ENCODE results near the gene SLC26A4.

DNA sequence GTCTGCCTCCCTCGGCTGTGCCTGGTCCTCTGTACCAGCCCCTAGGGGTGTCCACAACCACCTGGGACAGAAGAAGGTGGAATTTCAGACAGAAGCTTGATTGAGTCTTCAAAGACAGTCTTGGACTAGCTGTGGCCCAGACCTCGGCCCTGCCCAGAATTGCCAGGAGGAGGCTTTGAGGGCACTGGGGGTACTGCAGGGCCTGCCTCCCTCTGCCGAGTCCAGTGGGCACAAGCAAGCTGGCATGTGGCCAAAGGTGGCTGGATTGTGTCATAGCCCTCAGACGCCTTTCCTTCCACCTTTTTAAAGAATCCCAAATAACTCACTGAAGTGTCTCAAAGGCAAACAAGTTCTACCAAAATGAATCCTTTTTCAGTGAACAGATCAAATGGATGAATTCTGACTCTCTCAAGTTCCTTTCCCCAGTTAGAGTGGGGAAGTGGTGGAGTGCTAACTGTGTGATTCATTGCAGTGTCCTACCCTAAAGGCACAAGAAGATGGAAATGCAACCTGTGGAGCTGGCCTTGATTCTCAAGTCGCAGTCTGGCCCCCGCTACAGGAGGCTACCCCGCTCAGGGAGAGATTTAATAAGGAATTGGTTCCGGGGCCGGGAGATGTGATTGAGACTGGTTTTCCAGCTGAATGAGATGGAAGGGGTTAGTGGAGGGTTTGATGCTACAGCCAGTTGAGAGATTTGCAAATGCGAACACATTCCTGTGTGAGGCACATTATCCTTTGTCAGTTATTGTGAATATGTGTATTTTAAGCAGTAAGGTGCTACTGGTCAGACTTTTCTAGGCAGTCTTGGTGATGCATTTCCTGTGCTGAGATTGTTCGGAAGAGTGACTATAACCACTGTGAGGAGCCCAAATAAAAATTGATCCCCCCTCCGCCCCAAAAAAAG is 28.8 kb upstream of the SLC26A4 start:
- TF ChIP-seq, protein P1, sequence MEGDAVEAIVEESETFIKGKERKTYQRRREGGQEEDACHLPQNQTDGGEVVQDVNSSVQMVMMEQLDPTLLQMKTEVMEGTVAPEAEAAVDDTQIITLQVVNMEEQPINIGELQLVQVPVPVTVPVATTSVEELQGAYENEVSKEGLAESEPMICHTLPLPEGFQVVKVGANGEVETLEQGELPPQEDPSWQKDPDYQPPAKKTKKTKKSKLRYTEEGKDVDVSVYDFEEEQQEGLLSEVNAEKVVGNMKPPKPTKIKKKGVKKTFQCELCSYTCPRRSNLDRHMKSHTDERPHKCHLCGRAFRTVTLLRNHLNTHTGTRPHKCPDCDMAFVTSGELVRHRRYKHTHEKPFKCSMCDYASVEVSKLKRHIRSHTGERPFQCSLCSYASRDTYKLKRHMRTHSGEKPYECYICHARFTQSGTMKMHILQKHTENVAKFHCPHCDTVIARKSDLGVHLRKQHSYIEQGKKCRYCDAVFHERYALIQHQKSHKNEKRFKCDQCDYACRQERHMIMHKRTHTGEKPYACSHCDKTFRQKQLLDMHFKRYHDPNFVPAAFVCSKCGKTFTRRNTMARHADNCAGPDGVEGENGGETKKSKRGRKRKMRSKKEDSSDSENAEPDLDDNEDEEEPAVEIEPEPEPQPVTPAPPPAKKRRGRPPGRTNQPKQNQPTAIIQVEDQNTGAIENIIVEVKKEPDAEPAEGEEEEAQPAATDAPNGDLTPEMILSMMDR (IDR thresholded peaks at IDR 0.05): no peak
- TF ChIP-seq POLR2A (IDR thresholded peaks at IDR 0.05): no peak

All from tibial nerve (tissue), 3 donors.